Measurements from ENCODE around the gene CCL26.

- TF ChIP-seq CTCF (IDR thresholded peaks at IDR 0.05 in 2 of 3, conservative IDR thresholded peaks at IDR 0.05 in 1 of 3; ENCODE audit: insufficient read depth in 2 of 3, low read depth in 1 of 3, low read length in 3 of 3) (no peak), ZBTB8A (IDR thresholded peaks at IDR 0.05; ENCODE audit: partially characterized antibody) (no peak), REST (IDR thresholded peaks at IDR 0.05; ENCODE audit: borderline replicate concordance) (no peak), REST (CRISPR knock-in tag; IDR thresholded peaks at IDR 0.05; ENCODE audit: low read depth) (no peak), ZNF24 (IDR thresholded peaks at IDR 0.05) (no peak), POLR2AphosphoS5 (IDR thresholded peaks at IDR 0.05; ENCODE audit: control insufficient read depth, insufficient read depth, low read depth, low read length) (no peak), RHOXF2B (CRISPR knock-in tag; conservative IDR thresholded peaks at IDR 0.05) (no peak)
Measured at GRCh38 chr7:75817116-75817515, 45.1 kb upstream of the CCL26 start.
